Immature natural killer cell (primary cell): ENCODE measurements around the gene CHST8. TPM values are rescaled to one million over a fixed set of nuclear protein-coding genes. Genes with fewer than 3 reads are reported as not detected.

ENCODE experiments used
- DNase-seq, 3 donors: peaks; one replicate each; pipeline ENCODE4 v3.0.0; 2022; ENCODE audit warnings: mixed read lengths in 1 of 3
- H3K27ac Mint-ChIP-seq, 6 donors: one replicate each; pipeline ENCODE4 v1.8.0; 2020; ENCODE audit warnings: mixed read lengths in 6 of 6, mild to moderate bottlenecking in 5 of 6, inconsistent platforms in 4 of 6, moderate library complexity in 3 of 6
- H3K27me3 Mint-ChIP-seq, 3 donors: one replicate each; pipeline ENCODE4 v1.8.0; 2020 to 2021; ENCODE audit warnings: low read depth in 3 of 3, mild to moderate bottlenecking in 3 of 3, mixed read lengths in 3 of 3, moderate library complexity in 3 of 3, inconsistent platforms in 1 of 3
- H3K36me3 Mint-ChIP-seq, 3 donors: one replicate each; pipeline ENCODE4 v1.8.0; 2020; ENCODE audit warnings: mixed read lengths in 3 of 3, inconsistent platforms in 2 of 3, mild to moderate bottlenecking in 2 of 3
- H3K4me1 Mint-ChIP-seq, 2 donors: one replicate each; pipeline ENCODE4 v1.8.0; 2020; ENCODE audit warnings: inconsistent platforms in 2 of 2, mild to moderate bottlenecking in 2 of 2, mixed read lengths in 2 of 2, moderate library complexity in 1 of 2
- H3K4me3 Mint-ChIP-seq, 5 donors: one replicate each; pipeline ENCODE4 v1.8.0; 2020; ENCODE audit warnings: mild to moderate bottlenecking in 5 of 5, mixed read lengths in 5 of 5, inconsistent platforms in 3 of 5, moderate library complexity in 3 of 5
- H3K9me3 Mint-ChIP-seq, 6 donors: one replicate each; pipeline ENCODE4 v1.8.0; 2020; ENCODE audit warnings: mild to moderate bottlenecking in 6 of 6, mixed read lengths in 6 of 6, inconsistent platforms in 4 of 6, moderate library complexity in 3 of 6
- polyA plus RNA-seq, 3 donors: library from polyadenylated mRNA; unstranded; fragments of 300-500 nt; fragmentation: Illumina TruSeq; gene quantifications; one replicate each; pipeline ENCODE4 v1.2.3, GENCODE V29; 2021

CHST8 gene
- polyA plus RNA-seq, 3 donors from 2014 or later, result not detected

DNA sequence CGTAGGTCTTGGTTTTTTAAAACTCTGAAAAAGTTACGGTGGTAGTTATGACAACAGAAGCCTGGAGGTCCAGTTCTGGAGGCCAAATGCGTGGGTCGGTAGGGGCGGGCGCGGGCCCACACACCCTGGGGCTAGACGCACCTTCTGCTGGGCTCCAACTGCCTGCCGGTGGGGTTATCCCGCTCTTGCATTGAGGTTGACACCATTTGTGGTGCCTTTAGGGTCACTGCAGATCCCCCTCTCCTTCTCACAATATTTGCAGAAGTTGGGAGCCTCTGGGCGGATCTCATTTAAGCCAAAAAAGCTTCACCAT lies 81.6 kb downstream of the CHST8 start:
- H3K4me3 Mint-ChIP-seq, result no peak overlapping the region
- DNase-seq, result no peak
- no peaks in the 10 kb centered on the region for H3K4me1 Mint-ChIP-seq
- H3K36me3 Mint-ChIP-seq, result no peaks in the 10 kb centered on the region
- H3K27ac Mint-ChIP-seq, result no peak overlapping the region
- H3K9me3 Mint-ChIP-seq, result no peaks in the 10 kb centered on the region
- H3K27me3 Mint-ChIP-seq, result peaks cover 0 to 3% (median 2%) of the 10 kb centered on the region in 3 donors

GRCh38 chr19:33703821-33704220 lies 82.1 kb downstream of the CHST8 start:
- no peak overlapping the region for H3K27ac Mint-ChIP-seq
- H3K4me3 Mint-ChIP-seq, result no peak overlapping the region
- peaks cover 0 to 3% (median 2%) of the 10 kb centered on the region in 3 donors for H3K27me3 Mint-ChIP-seq
- H3K36me3 Mint-ChIP-seq, result no peaks in the 10 kb centered on the region
- no peaks in the 10 kb centered on the region for H3K9me3 Mint-ChIP-seq
- no peaks in the 10 kb centered on the region for H3K4me1 Mint-ChIP-seq
- no peak for DNase-seq

- Mint-ChIP-seq H3K36me3 (no peaks in the 10 kb centered on the region), H3K27ac (no peak overlapping the region), H3K27me3 (peaks cover 0 to 3% (median under 1%) of the 10 kb centered on the region in 3 donors), H3K9me3 (no peaks in the 10 kb centered on the region), H3K4me1 (no peaks in the 10 kb centered on the region), H3K4me3 (no peak overlapping the region)
- DNase-seq, result no peak
Measured at GRCh38 chr19:33704271-33704670, 82.5 kb downstream of the CHST8 start.

GRCh38 chr19:33705090-33705847 lies 83.5 kb downstream of the CHST8 start:
- Mint-ChIP-seq H3K27ac (no peak overlapping the region), H3K27me3 (peaks cover 0 to 4% (median 2%) of the 10 kb centered on the region in 3 donors), H3K36me3 (no peaks in the 10 kb centered on the region), H3K4me3 (no peak overlapping the region), H3K9me3 (peaks cover 0 to 1% (median 0%) of the 10 kb centered on the region in 6 donors), H3K4me1 (no peaks in the 10 kb centered on the region)
- DNase-seq, result no peak

- peaks cover 0 to 4% (median 2%) of the 10 kb centered on the region in 3 donors for H3K27me3 Mint-ChIP-seq
- no peak overlapping the region for H3K27ac Mint-ChIP-seq
- DNase-seq, result no peak
- H3K36me3 Mint-ChIP-seq, result no peaks in the 10 kb centered on the region
- H3K4me3 Mint-ChIP-seq, result no peak overlapping the region
- H3K4me1 Mint-ChIP-seq, result no peaks in the 10 kb centered on the region
- peaks cover 0 to 2% (median 0%) of the 10 kb centered on the region in 6 donors for H3K9me3 Mint-ChIP-seq
Measured at GRCh38 chr19:33705860-33706259, 84.1 kb downstream of the CHST8 start.

DNA sequence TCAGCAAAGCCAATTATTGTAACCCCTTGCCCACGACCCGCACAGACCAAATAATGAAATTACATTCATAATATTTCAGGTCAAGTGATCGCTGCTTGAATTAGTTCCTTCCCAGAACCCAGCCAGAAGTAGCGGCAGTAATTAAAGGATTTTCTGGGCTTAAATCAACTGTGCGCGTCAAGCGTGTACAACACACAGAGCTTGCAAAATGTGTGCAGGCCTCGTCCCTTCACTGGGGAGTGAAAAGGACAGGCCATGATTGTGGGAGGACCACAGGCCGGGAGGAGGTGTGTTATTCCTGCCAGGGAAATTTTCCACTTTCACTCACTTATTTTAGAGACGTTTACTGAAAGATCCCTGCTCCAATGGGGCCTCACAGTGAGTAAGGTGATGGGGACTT lies 84.9 kb downstream of the CHST8 start:
- no peaks in the 10 kb centered on the region for H3K4me1 Mint-ChIP-seq
- DNase-seq, result no peak
- H3K4me3 Mint-ChIP-seq, result no peak overlapping the region
- H3K9me3 Mint-ChIP-seq, result peaks cover 0 to 2% (median 0%) of the 10 kb centered on the region in 6 donors
- H3K36me3 Mint-ChIP-seq, result no peaks in the 10 kb centered on the region
- peaks cover 0 to 4% (median 4%) of the 10 kb centered on the region in 3 donors for H3K27me3 Mint-ChIP-seq
- no peak overlapping the region for H3K27ac Mint-ChIP-seq

DNA sequence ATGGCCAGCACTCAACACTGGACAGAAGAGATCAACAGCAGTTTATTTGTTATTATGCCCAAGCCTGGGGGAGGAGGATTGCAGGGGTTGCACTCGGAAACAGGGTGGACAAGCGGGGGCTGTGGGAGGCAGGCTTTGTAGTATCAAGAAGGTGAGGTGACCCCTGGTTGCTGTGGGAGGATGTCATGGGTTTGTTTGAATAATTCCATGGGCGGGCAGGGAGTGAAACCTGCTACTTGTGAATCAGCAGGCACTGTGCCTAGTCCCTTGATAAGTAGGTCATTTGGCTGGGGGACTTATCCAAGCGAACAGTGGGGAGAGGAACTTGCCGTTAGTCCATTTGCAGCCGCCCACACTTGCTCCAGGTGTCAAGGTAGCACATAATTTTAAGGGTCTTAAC lies 90.5 kb downstream of the CHST8 start:
- Mint-ChIP-seq H3K27ac (no peak overlapping the region), H3K36me3 (no peaks in the 10 kb centered on the region), H3K9me3 (peaks cover 0 to 2% (median 0%) of the 10 kb centered on the region in 6 donors), H3K4me1 (no peaks in the 10 kb centered on the region), H3K27me3 (peaks cover 2 to 8% (median 4%) of the 10 kb centered on the region in 3 donors), H3K4me3 (no peak overlapping the region)
- no peak for DNase-seq

- no peak overlapping the region for H3K27ac Mint-ChIP-seq
Measured at GRCh38 chr19:33713194-33713593, 91.4 kb downstream of the CHST8 start.

DNA sequence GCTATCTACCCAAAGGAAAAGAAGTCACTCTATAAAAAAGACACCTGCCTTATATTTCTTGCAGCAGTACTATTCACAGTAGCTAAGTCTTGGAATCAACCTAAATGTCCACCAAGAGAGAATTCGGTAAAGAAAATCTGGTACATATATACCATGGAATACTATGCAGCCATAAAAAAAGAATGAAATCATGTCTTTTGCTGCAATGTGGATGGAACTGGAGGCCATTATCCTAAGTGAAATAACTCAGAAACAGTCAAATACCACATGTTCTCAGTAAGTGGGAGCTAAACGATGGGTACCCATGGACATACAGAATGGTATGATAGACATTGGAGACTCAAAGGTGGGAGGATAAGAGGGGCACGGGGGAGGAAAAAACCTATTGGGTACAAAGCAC lies 92.4 kb downstream of the CHST8 start:
- H3K4me1 Mint-ChIP-seq, result no peaks in the 10 kb centered on the region
- peaks cover 0 to 2% (median 0%) of the 10 kb centered on the region in 6 donors for H3K9me3 Mint-ChIP-seq
- peaks cover 2 to 8% (median 2%) of the 10 kb centered on the region in 3 donors for H3K27me3 Mint-ChIP-seq
- no peak for DNase-seq
- H3K27ac Mint-ChIP-seq, result no peak overlapping the region
- H3K4me3 Mint-ChIP-seq, result no peak overlapping the region
- no peaks in the 10 kb centered on the region for H3K36me3 Mint-ChIP-seq

More at GRCh38 chr19:33713194-33713593, 91.4 kb downstream of the CHST8 start:
- no peaks in the 10 kb centered on the region for H3K36me3 Mint-ChIP-seq
- no peak for DNase-seq
- H3K27me3 Mint-ChIP-seq, result peaks cover 2 to 8% (median 3%) of the 10 kb centered on the region in 3 donors
- H3K9me3 Mint-ChIP-seq, result peaks cover 0 to 2% (median 0%) of the 10 kb centered on the region in 6 donors
- no peaks in the 10 kb centered on the region for H3K4me1 Mint-ChIP-seq
- no peak overlapping the region for H3K4me3 Mint-ChIP-seq

DNA sequence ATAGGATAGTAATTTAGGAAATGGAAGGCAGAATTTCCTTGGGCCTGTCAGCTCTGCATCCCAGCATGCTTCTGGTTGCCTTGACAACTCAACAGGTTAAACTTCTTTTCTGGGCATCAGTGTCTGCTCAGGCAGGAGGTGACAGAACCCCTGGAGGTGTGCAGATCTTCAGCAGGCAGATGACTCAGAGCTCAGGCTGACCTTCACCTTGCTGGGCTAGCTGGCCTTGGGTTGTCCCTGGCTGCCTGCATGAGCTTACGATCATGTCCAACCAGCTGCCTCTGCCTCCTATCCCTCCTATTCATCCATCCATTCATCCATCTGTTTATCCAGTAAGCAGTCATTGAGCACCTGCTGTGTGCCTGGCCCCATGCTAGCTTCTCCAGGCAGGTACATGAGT lies 93.7 kb downstream of the CHST8 start:
- no peak for DNase-seq
- no peaks in the 10 kb centered on the region for H3K9me3 Mint-ChIP-seq
- H3K4me1 Mint-ChIP-seq, result no peaks in the 10 kb centered on the region
- no peak overlapping the region for H3K27ac Mint-ChIP-seq
- H3K36me3 Mint-ChIP-seq, result no peaks in the 10 kb centered on the region
- no peak overlapping the region for H3K4me3 Mint-ChIP-seq
- H3K27me3 Mint-ChIP-seq, result peaks cover 0 to 6% (median 5%) of the 10 kb centered on the region in 3 donors

DNA sequence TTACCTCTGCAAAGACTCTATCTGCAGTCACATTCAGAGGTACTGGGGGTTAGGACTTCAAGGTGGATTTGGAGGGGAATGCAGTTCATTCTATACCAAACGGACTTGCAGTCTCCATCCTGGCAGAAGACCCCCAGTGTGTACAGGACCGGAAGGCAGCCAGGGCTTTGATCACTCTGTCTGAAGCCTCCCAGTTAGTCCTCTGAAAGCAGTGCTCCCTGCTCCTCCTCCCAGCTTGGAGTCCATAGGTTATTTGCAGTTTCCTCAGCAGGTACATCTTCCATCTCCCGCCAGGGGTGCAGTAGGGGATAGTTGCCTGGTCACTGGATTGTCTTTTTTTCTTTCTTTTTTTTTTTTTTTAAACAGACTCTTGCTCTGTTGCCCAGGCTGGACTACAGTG lies 96.1 kb downstream of the CHST8 start:
- H3K4me1 Mint-ChIP-seq, result no peaks in the 10 kb centered on the region
- no peak for DNase-seq
- no peaks in the 10 kb centered on the region for H3K36me3 Mint-ChIP-seq
- peaks cover 0 to 6% (median 0%) of the 10 kb centered on the region in 3 donors for H3K27me3 Mint-ChIP-seq
- no peak overlapping the region for H3K27ac Mint-ChIP-seq
- H3K9me3 Mint-ChIP-seq, result no peaks in the 10 kb centered on the region
- H3K4me3 Mint-ChIP-seq, result no peak overlapping the region

DNA sequence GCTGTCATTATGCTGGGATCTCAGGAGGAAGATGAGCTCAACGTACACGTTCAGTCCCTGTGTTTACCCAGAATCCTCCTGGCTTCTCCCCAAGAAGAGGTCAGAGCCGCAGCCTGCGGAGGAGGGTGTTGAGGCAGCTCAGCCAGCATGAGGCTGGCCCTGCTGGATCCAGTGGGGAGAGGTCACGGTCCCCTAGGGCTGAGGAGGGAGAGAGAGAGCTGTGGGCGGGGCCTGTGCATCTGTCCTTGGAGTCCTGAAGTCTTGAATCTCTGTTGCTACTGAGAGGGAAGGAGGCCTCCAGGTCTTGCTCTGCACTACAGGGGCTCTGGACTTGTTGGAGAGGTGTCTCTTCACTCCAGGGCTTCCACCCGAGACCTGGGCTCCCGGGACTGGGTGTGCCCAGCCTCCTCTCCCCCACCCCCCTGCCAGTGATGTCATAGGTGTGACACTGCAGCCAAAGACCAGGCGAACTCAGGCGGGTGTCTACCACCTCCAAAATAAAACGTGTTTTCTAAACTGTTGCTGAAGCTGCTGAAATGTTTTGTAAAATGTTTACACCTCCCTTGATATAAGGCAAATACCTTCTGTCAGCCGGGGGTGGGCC lies 97.0 kb downstream of the CHST8 start:
- DNase-seq, result no peak
- Mint-ChIP-seq H3K27ac (no peak overlapping the region), H3K36me3 (no peaks in the 10 kb centered on the region), H3K27me3 (peaks cover 0 to 6% (median 0%) of the 10 kb centered on the region in 3 donors), H3K4me3 (no peak overlapping the region), H3K9me3 (no peaks in the 10 kb centered on the region), H3K4me1 (no peaks in the 10 kb centered on the region)

DNA sequence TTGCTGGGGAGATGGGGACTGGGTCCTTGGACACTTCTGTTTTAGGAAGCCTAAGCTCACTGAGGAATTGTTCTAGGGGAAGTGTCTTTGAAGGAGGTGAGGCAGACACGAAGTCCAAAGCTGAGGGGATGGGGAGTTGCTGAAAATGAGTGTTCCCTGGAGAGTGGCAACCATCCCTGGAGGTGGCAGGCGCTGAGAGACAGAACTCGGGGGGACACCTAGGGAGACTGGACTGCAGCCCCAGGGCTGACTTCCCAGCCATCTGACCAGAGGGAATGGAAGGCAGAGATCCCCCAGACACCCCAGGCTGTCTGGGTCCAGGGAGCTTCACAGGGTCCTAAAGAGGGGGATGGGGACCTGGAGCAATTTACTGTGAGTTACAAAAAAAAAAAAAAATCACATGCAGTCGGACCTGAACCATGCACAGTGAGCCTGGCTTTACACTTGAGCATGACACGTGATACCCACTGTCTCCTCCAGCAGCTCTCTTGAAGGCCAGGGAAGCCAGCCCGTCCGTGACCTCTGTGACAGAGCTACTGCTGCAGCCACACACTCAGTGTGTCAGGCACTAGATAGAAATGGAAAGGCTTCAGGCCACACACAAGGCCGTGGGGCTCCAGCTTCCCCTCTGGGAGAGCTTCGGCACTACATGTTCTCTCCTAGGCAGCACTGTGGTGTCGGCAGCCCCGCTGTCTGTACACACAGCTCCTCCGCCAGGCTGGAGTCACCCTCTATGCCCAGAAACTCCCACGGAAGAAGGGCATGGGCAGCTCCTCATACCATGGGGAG lies 97.8 kb downstream of the CHST8 start:
- no peaks in the 10 kb centered on the region for H3K9me3 Mint-ChIP-seq
- H3K36me3 Mint-ChIP-seq, result no peaks in the 10 kb centered on the region
- H3K27me3 Mint-ChIP-seq, result peaks cover 0 to 6% (median 0%) of the 10 kb centered on the region in 3 donors
- no peak overlapping the region for H3K27ac Mint-ChIP-seq
- H3K4me1 Mint-ChIP-seq, result no peaks in the 10 kb centered on the region
- DNase-seq, result no peak
- H3K4me3 Mint-ChIP-seq, result no peak overlapping the region

DNA sequence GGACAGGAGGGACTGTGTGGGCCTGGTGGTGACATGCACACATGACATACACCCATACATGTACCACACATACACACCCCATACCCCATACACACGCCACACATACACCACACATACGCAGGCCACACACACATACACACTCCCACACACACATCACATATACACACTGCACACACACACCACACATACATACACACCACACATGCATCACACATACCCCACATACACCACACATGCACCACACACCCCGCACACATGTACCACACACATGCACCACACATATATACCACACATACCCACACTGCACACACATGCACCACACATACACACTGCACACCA lies 98.4 kb downstream of the CHST8 start:
- Mint-ChIP-seq H3K27ac (no peak overlapping the region), H3K9me3 (no peaks in the 10 kb centered on the region), H3K4me1 (no peaks in the 10 kb centered on the region), H3K4me3 (no peak overlapping the region), H3K27me3 (peaks cover 0 to 6% (median 0%) of the 10 kb centered on the region in 3 donors), H3K36me3 (no peaks in the 10 kb centered on the region)
- DNase-seq, result no peak
